Measurements from ENCODE around the gene KCNIP4.
"Not testable (repeated sequence)": the region's sequence is repeated elsewhere in the genome, so short reads cannot be mapped to it uniquely, and the experiment has no call there.

Gene KCNIP4

DNA sequence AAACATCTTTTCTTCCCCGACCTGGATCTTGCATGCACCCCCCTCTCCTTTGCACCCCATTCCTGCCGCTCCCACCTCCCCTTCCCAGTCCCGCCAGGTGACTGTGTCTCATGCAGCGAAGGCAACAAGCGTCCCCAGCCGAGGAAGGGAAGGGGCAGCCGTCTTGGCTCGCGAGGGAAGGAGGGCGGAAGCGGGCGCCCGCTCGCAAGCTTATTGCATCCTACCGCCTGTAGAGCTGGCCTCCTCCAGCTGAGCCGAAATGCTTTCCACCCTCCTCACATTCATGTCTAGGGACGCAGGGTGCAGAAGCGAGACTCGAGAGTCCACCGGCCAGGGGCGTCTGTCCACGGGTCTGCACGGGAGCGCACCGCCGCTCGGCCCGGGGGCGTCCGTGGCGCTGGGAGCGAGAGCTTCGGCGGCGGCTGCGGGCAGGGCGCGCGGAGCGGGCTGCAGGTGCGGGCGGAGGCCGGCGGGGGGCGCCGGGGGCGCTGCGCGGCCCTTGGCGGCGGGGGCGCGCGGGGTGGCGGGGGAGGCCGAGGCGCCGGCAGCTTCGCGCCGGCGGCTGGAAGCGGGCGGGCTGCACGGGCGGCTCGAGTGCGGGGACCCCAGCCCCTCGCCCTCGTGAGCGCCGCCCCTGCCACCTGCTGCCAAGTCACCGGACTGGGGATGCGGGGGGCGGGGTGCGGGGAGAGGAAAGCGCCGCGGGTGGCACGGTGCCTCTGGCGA lies at the start of gene KCNIP4:
Gene KCNIP4 (minus strand): TSS at position 426 of the 726 bp plus-strand sequence.
- no peak for TF ChIP-seq POLR2A (IDR thresholded peaks at IDR 0.05; ENCODE audit: low read depth, low read length)
- DNase-seq (ENCODE audit: insufficient read length, low spot score), result no peak
- FAIRE-seq, result no peak

DNA sequence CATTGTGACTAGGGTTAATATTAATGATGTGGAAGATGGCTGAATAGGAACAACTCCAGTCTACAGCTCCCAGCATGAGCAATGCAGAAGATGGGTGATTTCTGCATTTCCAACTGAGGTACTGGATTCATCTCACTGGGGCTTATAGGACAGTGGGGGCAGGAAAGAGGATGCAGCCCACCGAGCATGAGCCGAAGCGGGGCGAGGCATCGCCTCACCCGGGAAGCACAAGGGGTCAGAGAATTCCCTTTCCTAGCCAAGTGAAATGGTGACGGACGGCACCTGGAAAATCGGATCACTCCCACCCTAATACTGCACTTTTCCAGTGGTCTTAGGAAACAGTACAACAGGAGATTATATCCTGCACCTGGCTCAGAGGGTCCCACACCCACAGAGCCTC lies 48.0 kb upstream of the KCNIP4 start:
- FAIRE-seq; DNase-seq (ENCODE audit: insufficient read length, low spot score): not testable (repeated sequence)

DNA sequence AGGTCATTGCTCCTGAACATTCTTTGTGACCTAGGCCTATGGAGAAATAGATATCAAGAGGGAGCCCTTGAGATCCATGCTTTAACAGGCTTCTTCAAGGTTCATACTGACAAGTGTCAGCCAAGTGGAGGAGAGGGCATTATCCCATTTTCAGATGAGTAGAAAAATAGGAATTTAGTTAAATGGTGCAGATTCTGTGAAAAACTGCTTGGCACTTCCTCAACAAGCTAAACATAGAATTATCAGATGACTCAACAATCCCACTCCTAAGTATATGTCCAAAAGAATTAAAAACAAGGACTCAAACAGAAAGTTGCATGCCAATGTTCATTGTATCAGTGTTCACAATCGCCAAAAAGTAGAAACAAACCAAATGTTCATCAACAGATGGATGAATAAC lies 43.8 kb upstream of the KCNIP4 start:
- DNase-seq (ENCODE audit: insufficient read length, low spot score) (no peak), FAIRE-seq (no peak)
- no peak for TF ChIP-seq POLR2A (IDR thresholded peaks at IDR 0.05; ENCODE audit: low read depth, low read length)

DNA sequence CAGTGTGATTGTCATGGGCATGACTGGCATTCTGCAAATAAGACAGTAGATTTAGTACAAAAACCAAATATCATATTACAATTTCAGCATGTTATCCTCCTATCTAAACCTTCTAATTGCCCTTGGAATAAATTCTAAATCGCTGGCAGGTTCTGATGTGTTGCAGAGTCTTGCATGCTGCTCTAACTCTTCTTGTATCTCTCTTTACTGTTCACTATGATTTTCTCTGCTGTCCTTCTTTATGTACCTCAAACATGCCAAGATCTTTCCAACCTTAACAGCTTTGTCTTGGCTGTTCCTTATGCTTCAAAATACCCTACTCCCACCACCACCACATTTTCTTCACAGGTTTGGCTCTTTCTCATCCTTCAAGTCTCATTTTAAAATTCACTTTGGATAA lies 43.0 kb upstream of the KCNIP4 start:
- DNase-seq (ENCODE audit: insufficient read length, low spot score), result no peak
- FAIRE-seq, result no peak
- no peak for TF ChIP-seq POLR2A (IDR thresholded peaks at IDR 0.05; ENCODE audit: low read depth, low read length)

DNA sequence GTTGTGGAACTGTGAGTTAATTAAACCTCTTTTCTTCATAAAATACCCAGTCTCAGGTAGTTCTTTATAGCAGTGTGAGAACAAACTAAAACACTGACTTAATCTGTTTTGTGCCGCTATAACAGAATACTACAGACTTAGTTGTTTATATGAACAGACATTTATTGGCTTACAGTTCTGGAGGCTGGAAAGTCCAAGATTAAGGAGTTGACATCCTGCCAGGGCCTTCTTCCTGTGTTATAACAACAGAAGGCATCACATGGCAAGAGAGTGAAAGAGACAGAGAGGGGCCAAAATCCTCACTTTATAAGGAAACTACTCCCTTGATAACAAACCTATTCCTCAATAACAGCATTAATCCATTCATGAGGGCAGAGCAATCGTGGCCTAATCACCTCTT lies 42.5 kb upstream of the KCNIP4 start:
- FAIRE-seq (no peak), DNase-seq (ENCODE audit: insufficient read length, low spot score) (no peak)
- no peak for TF ChIP-seq POLR2A (IDR thresholded peaks at IDR 0.05; ENCODE audit: low read depth, low read length)

DNA sequence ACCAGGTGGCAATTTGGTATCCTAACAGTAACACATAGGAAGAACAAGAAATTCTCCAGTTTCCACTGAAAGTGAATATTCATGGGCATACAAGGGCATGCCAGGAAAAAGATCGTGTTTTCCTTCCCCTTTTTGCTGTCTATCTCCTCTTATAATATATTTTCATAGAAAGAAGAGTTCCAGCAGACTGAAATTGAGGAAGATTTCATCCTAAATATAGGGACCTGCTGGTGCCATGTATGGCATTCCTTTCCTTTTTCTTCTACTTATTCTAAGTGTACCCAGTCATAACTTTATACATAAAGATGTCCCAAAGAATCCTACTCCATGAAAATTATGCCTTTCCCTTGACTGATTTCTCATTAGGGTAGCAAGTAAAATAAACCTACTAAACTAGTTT lies 40.8 kb upstream of the KCNIP4 start:
- TF ChIP-seq POLR2A (IDR thresholded peaks at IDR 0.05; ENCODE audit: low read depth, low read length), result no peak

DNA sequence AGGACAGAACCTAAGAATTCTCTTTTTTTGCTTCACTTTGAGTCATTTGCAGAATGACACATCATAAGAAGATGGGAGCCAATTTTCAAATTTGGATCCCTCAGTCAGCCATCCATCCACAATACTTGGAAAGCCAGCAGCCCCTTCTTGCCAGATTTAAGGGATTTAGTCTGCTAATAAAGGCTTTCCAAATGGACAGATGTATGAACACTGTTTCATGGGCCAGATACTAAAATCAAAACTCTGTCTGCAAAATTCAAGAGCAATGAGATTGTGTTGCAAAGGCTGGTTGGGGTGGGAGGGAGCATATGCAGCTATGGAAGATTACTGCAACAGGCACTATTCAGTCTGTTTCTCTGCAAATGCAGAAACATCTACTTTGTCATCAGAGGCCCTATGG lies 37.7 kb upstream of the KCNIP4 start:
- no peak for TF ChIP-seq POLR2A (IDR thresholded peaks at IDR 0.05; ENCODE audit: low read depth, low read length)
- FAIRE-seq (no peak), DNase-seq (ENCODE audit: insufficient read length, low spot score) (no peak)

More for the DNA sequence above, 40.8 kb upstream of the KCNIP4 start:
- FAIRE-seq (no peak), DNase-seq (ENCODE audit: insufficient read length, low spot score) (no peak)

DNA sequence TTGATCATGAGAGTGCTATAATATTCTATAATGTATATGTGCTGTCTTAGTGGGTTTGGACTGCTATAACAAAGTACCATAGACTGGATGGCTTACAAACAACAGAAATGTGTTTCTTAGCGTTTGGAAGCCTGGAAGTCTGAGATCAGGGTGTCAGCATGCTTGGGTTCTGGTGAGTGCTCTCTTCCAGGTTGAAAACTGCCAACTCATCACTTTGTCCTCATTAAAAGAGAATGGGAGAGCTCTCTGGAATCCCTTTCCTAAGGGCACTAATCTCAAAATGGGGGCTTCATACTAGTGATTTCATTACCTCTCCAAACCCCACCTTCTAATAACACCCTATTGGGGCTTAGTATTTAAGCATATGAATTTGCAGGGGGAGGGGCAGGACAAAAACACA lies 33.5 kb upstream of the KCNIP4 start:
- no peak for TF ChIP-seq POLR2A (IDR thresholded peaks at IDR 0.05; ENCODE audit: low read depth, low read length)
- no peak for FAIRE-seq
- no peak for DNase-seq (ENCODE audit: insufficient read length, low spot score)

DNA sequence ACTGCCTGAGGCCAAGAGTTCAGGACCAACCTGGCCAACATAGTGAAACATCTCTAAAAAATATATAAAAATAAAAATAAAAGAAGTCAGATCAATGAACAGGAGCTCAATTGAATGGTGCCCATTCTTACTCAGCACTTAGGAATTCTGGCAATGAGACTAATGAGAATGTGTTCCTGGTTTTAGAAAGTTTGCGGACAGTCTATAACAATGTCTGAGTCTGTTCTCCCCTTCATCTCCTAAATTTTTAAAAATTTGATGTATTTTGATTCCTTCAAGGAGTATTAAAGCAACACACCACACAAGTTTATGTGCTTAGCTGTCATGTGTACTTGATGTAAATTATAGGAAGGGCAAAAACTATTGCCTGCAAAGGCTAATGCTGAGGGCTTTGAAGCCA lies 30.6 kb upstream of the KCNIP4 start:
- TF ChIP-seq POLR2A (IDR thresholded peaks at IDR 0.05; ENCODE audit: low read depth, low read length), result no peak
- DNase-seq (ENCODE audit: insufficient read length, low spot score), result no peak
- no peak for FAIRE-seq

DNA sequence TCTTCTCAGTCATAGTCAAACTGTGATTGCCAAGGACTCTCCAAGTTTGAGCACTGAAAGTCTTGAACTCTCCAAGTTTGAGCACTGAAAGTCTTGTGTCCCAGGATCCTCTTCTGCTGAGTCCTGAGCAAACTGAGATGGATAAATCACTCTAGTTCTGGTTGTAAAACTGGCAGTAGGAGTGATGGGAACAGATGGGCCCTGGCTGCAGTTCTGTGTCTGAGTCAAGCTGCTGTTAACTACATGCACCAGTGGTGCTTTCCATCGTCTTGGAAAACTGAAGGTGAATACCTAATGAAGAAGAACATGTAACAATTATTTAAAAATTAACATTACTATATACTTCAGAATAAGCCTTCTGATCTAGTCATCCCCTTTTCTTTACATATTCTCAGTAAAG lies 27.6 kb upstream of the KCNIP4 start:
- DNase-seq (ENCODE audit: insufficient read length, low spot score) (no peak), FAIRE-seq (no peak)
- no peak for TF ChIP-seq POLR2A (IDR thresholded peaks at IDR 0.05; ENCODE audit: low read depth, low read length)

DNA sequence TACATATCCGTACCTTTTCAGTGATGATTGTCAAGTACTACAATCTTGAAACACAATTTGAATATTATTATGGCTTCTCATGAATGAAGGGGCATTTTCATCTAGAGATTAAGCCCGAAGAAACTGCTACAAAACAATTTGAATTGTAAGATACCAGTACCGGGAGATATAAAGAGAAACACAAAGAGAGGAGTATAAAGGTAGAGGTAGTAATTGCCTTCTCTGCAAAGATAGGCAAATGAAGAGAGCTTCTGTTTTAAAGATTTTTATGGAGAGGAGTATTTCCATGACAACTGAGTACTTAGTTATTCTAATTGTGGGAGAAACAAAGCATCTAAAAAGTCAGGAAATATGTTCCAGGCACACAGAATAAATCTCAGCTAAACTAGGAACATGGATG lies 25.3 kb upstream of the KCNIP4 start:
- TF ChIP-seq POLR2A (IDR thresholded peaks at IDR 0.05; ENCODE audit: low read depth, low read length), result no peak

DNA sequence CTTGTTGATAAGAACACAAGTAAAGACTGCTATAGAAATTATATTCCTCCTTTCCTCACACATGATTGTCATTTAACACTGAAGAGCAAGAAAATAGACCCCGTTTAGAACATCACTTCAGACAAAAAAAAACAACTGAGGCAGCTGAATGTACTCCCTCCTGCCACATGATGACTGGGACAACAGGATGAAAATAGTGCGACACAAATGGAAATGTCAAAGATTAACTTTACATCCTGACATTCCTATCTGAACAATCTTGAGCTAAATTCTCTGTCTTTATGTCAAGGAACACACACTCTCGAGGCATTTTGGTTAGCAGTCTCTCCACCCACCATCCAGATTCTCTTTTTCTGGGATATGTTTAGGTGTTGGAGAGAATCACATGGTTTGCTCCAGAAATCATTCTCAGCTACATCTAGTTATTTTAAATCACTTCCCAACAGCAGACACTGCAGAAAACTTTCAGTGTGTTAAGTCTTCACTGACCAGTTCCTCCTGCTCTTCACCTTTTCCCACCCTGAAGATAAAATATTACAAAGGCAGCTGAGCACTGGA lies 16.3 kb upstream of the KCNIP4 start:
- no peak for FAIRE-seq
- DNase-seq (ENCODE audit: insufficient read length, low spot score), result no peak
- TF ChIP-seq POLR2A (IDR thresholded peaks at IDR 0.05; ENCODE audit: low read depth, low read length), result no peak

More for the DNA sequence above, 25.3 kb upstream of the KCNIP4 start:
- FAIRE-seq, result no peak
- DNase-seq (ENCODE audit: insufficient read length, low spot score), result no peak

DNA sequence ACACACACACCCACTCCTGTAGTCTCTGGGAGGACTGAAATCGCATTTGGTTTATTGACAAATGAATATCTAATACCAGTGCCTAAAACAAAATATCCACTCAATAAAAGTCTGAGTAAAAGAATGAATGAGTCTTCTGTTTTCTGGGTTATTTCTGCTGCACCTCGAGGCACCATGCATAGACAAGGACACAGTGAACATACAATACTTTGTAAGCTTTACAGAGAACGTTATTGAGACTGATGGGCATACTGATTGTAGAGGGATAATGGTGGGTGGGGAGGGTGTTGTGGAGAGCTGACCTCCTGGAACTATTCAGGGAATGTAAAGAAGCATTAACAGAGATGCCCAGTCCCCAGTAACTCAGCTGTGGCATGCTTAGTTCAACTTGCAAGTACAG lies 14.1 kb upstream of the KCNIP4 start:
- FAIRE-seq (no peak), DNase-seq (ENCODE audit: insufficient read length, low spot score) (no peak)
- no peak for TF ChIP-seq POLR2A (IDR thresholded peaks at IDR 0.05; ENCODE audit: low read depth, low read length)

DNA sequence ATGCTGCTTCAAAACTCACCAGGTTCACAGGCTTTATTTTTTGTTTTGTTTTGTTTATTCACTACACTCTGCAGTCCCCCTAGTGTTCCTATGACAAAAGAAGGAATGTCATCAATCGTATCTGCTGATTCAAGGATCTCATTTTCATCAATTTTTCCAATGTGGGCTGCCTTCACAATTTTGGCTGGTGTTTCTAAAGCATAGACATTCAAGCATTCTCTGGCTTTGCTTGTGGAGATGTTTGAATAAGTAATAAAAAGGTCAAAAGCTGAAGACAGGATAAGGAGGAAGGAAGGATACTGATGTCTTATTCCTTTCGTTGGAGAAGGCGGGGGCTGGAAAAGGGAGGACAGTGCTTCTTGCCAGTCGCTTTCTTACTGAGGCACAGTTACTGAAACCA lies 12.2 kb upstream of the KCNIP4 start:
- FAIRE-seq (no peak), DNase-seq (ENCODE audit: insufficient read length, low spot score) (no peak)
- no peak for TF ChIP-seq POLR2A (IDR thresholded peaks at IDR 0.05; ENCODE audit: low read depth, low read length)

DNA sequence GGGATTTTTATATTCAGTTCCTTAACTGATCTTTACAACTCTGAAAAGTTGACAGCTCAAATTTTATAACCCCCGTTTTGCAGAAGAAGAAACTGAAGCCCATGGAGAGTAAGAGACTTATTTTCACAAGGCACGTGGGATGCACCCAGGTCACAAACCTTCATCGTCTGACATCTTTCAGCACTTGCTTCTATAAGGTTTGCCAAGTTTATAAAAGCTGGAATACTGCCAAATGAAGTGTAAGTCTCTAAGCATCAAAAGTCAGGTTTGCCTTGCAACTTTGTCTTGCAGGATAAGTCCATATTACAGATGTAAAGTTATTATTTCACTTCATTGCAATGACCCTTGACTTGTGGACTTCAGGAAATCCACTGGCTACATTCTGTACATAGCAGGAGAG lies 6.3 kb upstream of the KCNIP4 start:
- DNase-seq (ENCODE audit: insufficient read length, low spot score) (no peak), FAIRE-seq (no peak)
- TF ChIP-seq POLR2A (IDR thresholded peaks at IDR 0.05; ENCODE audit: low read depth, low read length), result no peak
